Pancreas (tissue), 10 donors: ENCODE data around the gene PRDM11. TPM values are rescaled to one million over a fixed set of nuclear protein-coding genes. Genes with fewer than 3 reads are reported as not detected.

Source experiments
- ATAC-seq, 4 donors: fragments of 200-7000 bp; cut with Tn5 transposase; one replicate each; pipeline versions ENCODE4 v1.8.0 to v1.9.1; 2020; ENCODE audit warnings: mild to moderate bottlenecking in 4 of 4, moderate library complexity in 4 of 4
- DNase-seq, 6 donors: peaks; one replicate each; pipeline ENCODE4 v3.0.0-alpha.2; 2020
- FAIRE-seq: peaks from 2 replicates; lab custom pipeline; 2012; peaks lifted over from hg19 to GRCh38; lab: Jason Lieb, UNC
- H3K27ac ChIP-seq, 4 donors: fragments of 200-600 bp; sonication (generic); 1 replicate in 3 of 4; 2 replicates in 1 of 4; pipeline versions ENCODE4 v1.5.0 to v1.8.0; 2020
- H3K27me3 ChIP-seq, 4 donors: fragments of 200-600 bp; one replicate each; pipeline ENCODE4 v1.8.0; 2021
- H3K36me3 ChIP-seq, 3 donors: fragments of 200-600 bp; sonication (generic) in 1 of 3; one replicate each; pipeline versions ENCODE4 v1.5.0 to v1.8.0; 2020 to 2021
- H3K4me1 ChIP-seq, 3 donors: fragments of 200-600 bp; one replicate each; pipeline ENCODE4 v1.8.0; 2021
- H3K4me3 ChIP-seq, 4 donors: fragments of 200-600 bp; sonication (generic) in 2 of 4; one replicate each; pipeline versions ENCODE4 v1.5.0 to v1.8.0; 2020 to 2021
- H3K9me3 ChIP-seq, 4 donors: fragments of 200-600 bp; one replicate each; pipeline ENCODE4 v1.8.0; 2021
- CTCF ChIP-seq, 4 donors: fragments of 200-600 bp; sonication (generic) in 3 of 4; IDR thresholded peaks; one replicate each; pipeline versions ENCODE4 v1.5.0 to v1.8.0; 2021; ENCODE audit warnings: antibody characterized with exemption in 4 of 4
- WGBS, 2 donors: extraction: QIAGEN DNeasy Blood & Tissue Kit; methylation state at CpG; one replicate each; pipeline ENCODE4 v1.1.7; 2013; 5-methylcytosine and 5-hydroxymethylcytosine counted together
- intact Hi-C, 3 donors: fragments of 100-400 bp; cut with DNase I; formaldehyde crosslinking; loops; one replicate each; pipeline versions ENCODE4 v1.11.1 to v1.14.2; 2022
- polyA plus RNA-seq, 2 donors: library from polyadenylated mRNA; stranded (reverse); fragments of 200-250 nt; gene quantifications; one replicate each; pipeline ENCODE4 v1.2.3, GENCODE V29; 2013
- total RNA-seq, 6 donors: library from RNA; stranded (reverse); fragmentation: NEBNext Ultra II Directional in 4 of 6; extraction: Animal tissue kit (Norgen Biotek cat#: 25700) in 4 of 6; gene quantifications; one replicate each; pipeline versions ENCODE4 v1.2.1 to v1.2.4, GENCODE V29; 2021 to 2023
- donor health status: healthy with polysubstance abuse.
- donor health status: DM: no; HTN: no; CAD: no; lungs with moderate emphysema.
- donor health status: DM: no; HTN: no; CAD: no.
- donor health status: control.
- donor health status: control.
- donor health status: Bipolar disorder and iron deficiency.
- donor health status: DM: yes; HTN: yes; CAD: no.
- donor health status: DM: no; HTN: no; CAD: no.
- donor health status: DM: no; HTN: no; CAD: no.
- donor health status: DM: yes; HTN: yes; CAD: no.

Gene PRDM11
- total and polyA plus RNA-seq, 8 donors = 3.0 to 8.5 (median 6.4) TPM

GRCh38 chr11:45213316-45213665 is 66.9 kb downstream of the PRDM11 start:
- WGBS, 2 donors = 91 to 94% methylated on average over 12 of the region's 12 CpGs
- FAIRE-seq (no peak), ATAC-seq (no peak)

GRCh38 chr11:45213717-45214116 is 67.3 kb downstream of the PRDM11 start:
- Histone ChIP-seq H3K4me3 (no peak overlapping the region), H3K27ac (no peak overlapping the region), H3K4me1 (no peaks in the 10 kb centered on the region), H3K27me3 (no peaks in the 10 kb centered on the region), H3K36me3 (peaks cover 0 to 5% (median 0%) of the 10 kb centered on the region in 3 donors), H3K9me3 (no peaks in the 10 kb centered on the region)
- no peak for TF ChIP-seq CTCF (IDR thresholded peaks at IDR 0.05)
- intact Hi-C loops = no loop called here
- no peak for FAIRE-seq
- DNase-seq = no peak
- no peak for ATAC-seq
- 93 to 100% methylated on average over 1 of the region's 1 CpG for WGBS, 2 donors

More at GRCh38 chr11:45213316-45213665, 66.9 kb downstream of the PRDM11 start:
- no peaks in the 10 kb centered on the region for H3K4me1 ChIP-seq
- no peak for DNase-seq
- H3K4me3 ChIP-seq = no peak overlapping the region
- peaks cover 0 to 5% (median 0%) of the 10 kb centered on the region in 3 donors for H3K36me3 ChIP-seq
- H3K27me3 ChIP-seq = no peaks in the 10 kb centered on the region
- intact Hi-C loops = no loop called here
- TF ChIP-seq CTCF (IDR thresholded peaks at IDR 0.05) = no peak
- H3K27ac ChIP-seq = no peak overlapping the region
- no peaks in the 10 kb centered on the region for H3K9me3 ChIP-seq

GRCh38 chr11:45215098-45215865 is 68.8 kb downstream of the PRDM11 start:
- no peak overlapping the region for H3K27ac ChIP-seq
- H3K9me3 ChIP-seq = no peaks in the 10 kb centered on the region
- FAIRE-seq (no peak), DNase-seq (no peak), ATAC-seq (no peak)
- TF ChIP-seq CTCF (IDR thresholded peaks at IDR 0.05) = no peak
- no peaks in the 10 kb centered on the region for H3K4me1 ChIP-seq
- H3K36me3 ChIP-seq = peaks cover 0 to 5% (median 0%) of the 10 kb centered on the region in 3 donors
- intact Hi-C loops = no loop called here
- H3K27me3 ChIP-seq = no peaks in the 10 kb centered on the region
- H3K4me3 ChIP-seq = no peak overlapping the region
- 83 to 84% methylated on average over 4 of the region's 4 CpGs for WGBS, 2 donors

- 98 to 100% methylated on average over 1 of the region's 1 CpG for WGBS, 2 donors
- H3K9me3 ChIP-seq = no peaks in the 10 kb centered on the region
- intact Hi-C loops = no loop called here
- DNase-seq = no peak
- no peak for TF ChIP-seq CTCF (IDR thresholded peaks at IDR 0.05)
- no peaks in the 10 kb centered on the region for H3K4me1 ChIP-seq
- no peak overlapping the region for H3K4me3 ChIP-seq
- no peak overlapping the region for H3K27ac ChIP-seq
- ATAC-seq = no peak
- no peaks in the 10 kb centered on the region for H3K27me3 ChIP-seq
- no peak for FAIRE-seq
- peaks cover 0 to 5% (median 0%) of the 10 kb centered on the region in 3 donors for H3K36me3 ChIP-seq
Observed at GRCh38 chr11:45216031-45216430, 69.6 kb downstream of the PRDM11 start.

GRCh38 chr11:45216901-45217300 is 70.5 kb downstream of the PRDM11 start:
- Histone ChIP-seq H3K36me3 (peaks cover 0 to 5% (median 0%) of the 10 kb centered on the region in 3 donors), H3K4me3 (no peak overlapping the region), H3K4me1 (no peaks in the 10 kb centered on the region), H3K9me3 (no peaks in the 10 kb centered on the region), H3K27ac (no peak overlapping the region), H3K27me3 (no peaks in the 10 kb centered on the region)
- intact Hi-C loops = no loop called here
- 78 to 80% methylated on average over 2 of the region's 2 CpGs for WGBS, 2 donors
- no peak for FAIRE-seq
- ATAC-seq = no peak
- TF ChIP-seq CTCF (IDR thresholded peaks at IDR 0.05) = no peak
- no peak for DNase-seq
